ENCODE results near the gene MAP7D2. TPM values are rescaled to one million over a fixed set of nuclear protein-coding genes. Genes with fewer than 3 reads are reported as not detected.
"Not testable (repeated sequence)": the region's sequence is repeated elsewhere in the genome, so short reads cannot be mapped to it uniquely, and the experiment has no call there.

The MAP7D2 gene
- polyA plus RNA-seq, 1 donor: 4.1 TPM

- Histone ChIP-seq H3K36me3 (ENCODE audit: control insufficient read depth, insufficient read depth, low read length) (peaks cover 7% of the 10 kb centered on the region), H3K9me3 (ENCODE audit: control insufficient read depth, low read depth, low read length) (no peaks in the 10 kb centered on the region), H3K4me1 (ENCODE audit: control insufficient read depth, insufficient read depth, low read length) (peaks cover 6% of the 10 kb centered on the region), H3K27me3 (ENCODE audit: control insufficient read depth, insufficient read depth, low read length) (no peaks in the 10 kb centered on the region), H3K4me3 (ENCODE audit: low read length) (peak overlapping the region; percentile 91), H3K27ac (ENCODE audit: low read length) (no peak overlapping the region)
- 0% methylated on average over 1 of the region's 3 CpGs for WGBS (ENCODE audit: insufficient coverage, low lambda C conversion rate)
- no peak for DNase-seq
Observed at GRCh38 chrX:20140420-20140819, 23.7 kb upstream of the MAP7D2 start.

DNA sequence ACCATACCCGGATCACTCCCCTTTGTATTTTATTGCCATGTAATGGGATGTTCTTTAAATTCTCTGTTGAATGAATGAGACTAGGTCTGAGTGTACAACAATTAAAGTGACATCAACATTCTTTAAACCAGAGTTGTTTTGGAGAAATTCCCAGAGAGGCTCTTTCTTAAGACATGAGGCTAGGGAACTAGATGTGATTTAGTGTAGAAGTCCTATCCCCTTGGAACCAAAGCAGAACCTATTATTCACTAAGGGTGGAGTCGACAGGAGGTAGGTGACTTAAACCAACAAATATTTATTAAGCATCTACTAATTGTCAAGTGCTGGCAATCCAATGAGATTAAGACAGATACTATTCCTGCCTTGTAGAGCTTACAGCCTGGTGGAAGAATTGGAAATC lies 23.3 kb upstream of the MAP7D2 start:
- H3K9me3 ChIP-seq (ENCODE audit: control insufficient read depth, low read depth, low read length): no peaks in the 10 kb centered on the region
- WGBS (ENCODE audit: insufficient coverage, low lambda C conversion rate): no CpG with 5 or more reads among the region's 2 CpGs
- H3K4me1 ChIP-seq (ENCODE audit: control insufficient read depth, insufficient read depth, low read length): peaks cover 6% of the 10 kb centered on the region
- H3K4me3 ChIP-seq (ENCODE audit: low read length): peak overlapping the region; percentile 91
- DNase-seq: no peak
- H3K36me3 ChIP-seq (ENCODE audit: control insufficient read depth, insufficient read depth, low read length): peaks cover 10% of the 10 kb centered on the region
- no peaks in the 10 kb centered on the region for H3K27me3 ChIP-seq (ENCODE audit: control insufficient read depth, insufficient read depth, low read length)
- H3K27ac ChIP-seq (ENCODE audit: low read length): no peak overlapping the region

DNA sequence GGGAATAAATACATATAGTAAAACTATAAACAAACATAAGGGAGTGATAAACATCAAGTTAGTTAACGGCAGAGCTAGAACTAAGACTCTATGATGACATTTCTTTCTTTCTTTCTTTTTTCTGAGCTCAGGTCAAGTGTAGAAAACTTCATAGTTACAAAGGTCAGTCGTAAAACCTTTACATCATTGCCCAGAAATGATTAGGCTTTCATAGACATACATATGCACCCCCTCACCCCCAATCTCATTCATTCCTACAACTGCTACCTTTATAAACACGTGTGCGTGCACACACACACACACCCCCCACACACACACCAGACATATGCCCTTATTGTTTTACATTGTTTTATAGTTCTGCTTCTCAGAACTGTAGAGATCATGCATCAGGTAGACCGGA lies 19.2 kb upstream of the MAP7D2 start:
- no peak overlapping the region for H3K27ac ChIP-seq (ENCODE audit: low read length)
- H3K9me3 ChIP-seq (ENCODE audit: control insufficient read depth, low read depth, low read length): no peaks in the 10 kb centered on the region
- no peak overlapping the region for H3K4me3 ChIP-seq (ENCODE audit: low read length)
- H3K36me3 ChIP-seq (ENCODE audit: control insufficient read depth, insufficient read depth, low read length): peaks cover 18% of the 10 kb centered on the region
- H3K4me1 ChIP-seq (ENCODE audit: control insufficient read depth, insufficient read depth, low read length): peaks cover 6% of the 10 kb centered on the region
- H3K27me3 ChIP-seq (ENCODE audit: control insufficient read depth, insufficient read depth, low read length): no peaks in the 10 kb centered on the region
- WGBS (ENCODE audit: insufficient coverage, low lambda C conversion rate): no CpG with 5 or more reads among the region's 5 CpGs
- DNase-seq: peak in 1 of 2 donors; percentile 44

GRCh38 chrX:20132666-20133065 lies 16.0 kb upstream of the MAP7D2 start:
- Histone ChIP-seq H3K9me3 (ENCODE audit: control insufficient read depth, low read depth, low read length) (no peaks in the 10 kb centered on the region), H3K36me3 (ENCODE audit: control insufficient read depth, insufficient read depth, low read length) (peaks cover 17% of the 10 kb centered on the region), H3K27me3 (ENCODE audit: control insufficient read depth, insufficient read depth, low read length) (no peaks in the 10 kb centered on the region), H3K4me1 (ENCODE audit: control insufficient read depth, insufficient read depth, low read length) (no peaks in the 10 kb centered on the region), H3K27ac (ENCODE audit: low read length) (no peak overlapping the region), H3K4me3 (ENCODE audit: low read length) (no peak overlapping the region)
- DNase-seq: no peak
- WGBS (ENCODE audit: insufficient coverage, low lambda C conversion rate): no CpG with 5 or more reads among the region's 1 CpG

DNA sequence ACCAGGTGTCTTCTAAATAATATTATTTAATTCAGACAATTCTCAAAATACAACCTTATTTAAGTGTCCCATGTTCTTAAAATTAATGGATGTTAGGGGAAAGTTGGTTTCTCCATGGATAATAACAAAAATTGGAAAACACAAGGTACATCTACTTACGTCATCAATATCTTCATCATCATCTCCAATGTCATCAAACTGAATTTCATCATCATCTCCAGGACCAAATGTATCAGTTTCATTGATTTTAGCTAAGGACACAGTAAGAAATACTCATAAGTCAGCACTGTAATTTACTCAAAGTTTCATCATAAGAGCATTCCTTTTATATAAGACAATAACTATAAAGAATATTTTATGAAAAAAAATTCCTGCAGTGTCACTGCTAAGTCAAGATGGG lies 13.7 kb upstream of the MAP7D2 start:
- WGBS (ENCODE audit: insufficient coverage, low lambda C conversion rate): no CpG with 5 or more reads among the region's 1 CpG
- peaks cover 14% of the 10 kb centered on the region for H3K36me3 ChIP-seq (ENCODE audit: control insufficient read depth, insufficient read depth, low read length)

GRCh38 chrX:20129547-20129946 lies 12.8 kb upstream of the MAP7D2 start:
- WGBS (ENCODE audit: insufficient coverage, low lambda C conversion rate): no CpG with 5 or more reads among the region's 1 CpG
- Histone ChIP-seq H3K36me3 (ENCODE audit: control insufficient read depth, insufficient read depth, low read length) (peaks cover 11% of the 10 kb centered on the region), H3K27me3 (ENCODE audit: control insufficient read depth, insufficient read depth, low read length) (no peaks in the 10 kb centered on the region), H3K9me3 (ENCODE audit: control insufficient read depth, low read depth, low read length) (no peaks in the 10 kb centered on the region), H3K4me1 (ENCODE audit: control insufficient read depth, insufficient read depth, low read length) (no peaks in the 10 kb centered on the region), H3K27ac (ENCODE audit: low read length) (no peak overlapping the region), H3K4me3 (ENCODE audit: low read length) (no peak overlapping the region)
- no peak for DNase-seq

More for the DNA sequence above, 13.7 kb upstream of the MAP7D2 start:
- Histone ChIP-seq H3K4me3 (ENCODE audit: low read length) (no peak overlapping the region), H3K27me3 (ENCODE audit: control insufficient read depth, insufficient read depth, low read length) (no peaks in the 10 kb centered on the region), H3K4me1 (ENCODE audit: control insufficient read depth, insufficient read depth, low read length) (no peaks in the 10 kb centered on the region), H3K9me3 (ENCODE audit: control insufficient read depth, low read depth, low read length) (no peaks in the 10 kb centered on the region), H3K27ac (ENCODE audit: low read length) (no peak overlapping the region)
- no peak for DNase-seq

DNA sequence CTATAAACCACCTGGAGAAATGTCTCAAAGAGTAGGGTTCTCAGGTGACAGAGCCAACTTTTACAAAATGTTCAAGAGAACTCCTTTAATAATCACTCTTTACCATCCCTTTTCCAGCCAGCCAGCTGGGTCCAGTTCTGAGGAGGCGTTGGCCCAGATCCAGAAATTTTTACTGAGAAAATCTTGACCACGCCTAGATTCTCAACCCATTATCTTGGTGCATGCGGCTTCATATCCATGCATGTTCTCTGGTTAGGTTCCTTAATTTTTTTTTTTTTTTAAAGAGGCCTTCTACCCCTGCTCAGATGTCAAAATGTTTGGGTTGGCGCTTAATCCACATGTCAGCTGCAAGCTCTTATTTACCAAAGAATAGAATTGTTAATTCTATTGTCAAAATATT lies 12.0 kb upstream of the MAP7D2 start:
- Histone ChIP-seq H3K9me3 (ENCODE audit: control insufficient read depth, low read depth, low read length) (no peaks in the 10 kb centered on the region), H3K36me3 (ENCODE audit: control insufficient read depth, insufficient read depth, low read length) (peaks cover 10% of the 10 kb centered on the region), H3K4me1 (ENCODE audit: control insufficient read depth, insufficient read depth, low read length) (no peaks in the 10 kb centered on the region), H3K27ac (ENCODE audit: low read length) (no peak overlapping the region), H3K27me3 (ENCODE audit: control insufficient read depth, insufficient read depth, low read length) (no peaks in the 10 kb centered on the region), H3K4me3 (ENCODE audit: low read length) (no peak overlapping the region)
- no CpG with 5 or more reads among the region's 4 CpGs for WGBS (ENCODE audit: insufficient coverage, low lambda C conversion rate)
- no peak for DNase-seq

GRCh38 chrX:20127440-20127839 lies 10.7 kb upstream of the MAP7D2 start:
- DNase-seq; H3K9me3 ChIP-seq (ENCODE audit: control insufficient read depth, low read depth, low read length); H3K27ac ChIP-seq (ENCODE audit: low read length); H3K27me3 ChIP-seq (ENCODE audit: control insufficient read depth, insufficient read depth, low read length); H3K36me3 ChIP-seq (ENCODE audit: control insufficient read depth, insufficient read depth, low read length); H3K4me1 ChIP-seq (ENCODE audit: control insufficient read depth, insufficient read depth, low read length); H3K4me3 ChIP-seq (ENCODE audit: low read length): not testable (repeated sequence)
- no CpG with 5 or more reads among the region's 3 CpGs for WGBS (ENCODE audit: insufficient coverage, low lambda C conversion rate)

DNA sequence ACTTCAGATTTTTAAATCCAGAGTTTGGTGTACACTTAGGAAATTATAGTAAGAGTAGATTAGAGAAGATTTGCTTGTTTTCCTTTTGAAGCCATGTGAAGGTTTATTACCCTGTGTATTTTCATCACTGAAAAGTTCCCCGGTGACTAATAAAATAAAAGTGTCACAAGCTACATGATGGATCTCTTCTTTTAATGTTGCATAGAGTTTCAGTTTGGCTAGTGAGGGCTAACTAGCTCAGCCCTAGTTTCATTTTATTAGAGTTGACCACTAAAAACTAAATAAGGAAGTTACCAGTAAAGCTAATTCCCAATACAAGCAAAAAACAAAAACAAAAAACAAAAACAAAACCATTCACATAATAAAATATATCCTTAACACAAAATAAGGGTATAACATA lies 10.1 kb upstream of the MAP7D2 start:
- not testable (repeated sequence) for H3K27me3 ChIP-seq (ENCODE audit: control insufficient read depth, insufficient read depth, low read length); H3K4me1 ChIP-seq (ENCODE audit: control insufficient read depth, insufficient read depth, low read length); H3K27ac ChIP-seq (ENCODE audit: low read length); DNase-seq; H3K9me3 ChIP-seq (ENCODE audit: control insufficient read depth, low read depth, low read length); H3K4me3 ChIP-seq (ENCODE audit: low read length); H3K36me3 ChIP-seq (ENCODE audit: control insufficient read depth, insufficient read depth, low read length)
- no CpG with 5 or more reads among the region's 1 CpG for WGBS (ENCODE audit: insufficient coverage, low lambda C conversion rate)

DNA sequence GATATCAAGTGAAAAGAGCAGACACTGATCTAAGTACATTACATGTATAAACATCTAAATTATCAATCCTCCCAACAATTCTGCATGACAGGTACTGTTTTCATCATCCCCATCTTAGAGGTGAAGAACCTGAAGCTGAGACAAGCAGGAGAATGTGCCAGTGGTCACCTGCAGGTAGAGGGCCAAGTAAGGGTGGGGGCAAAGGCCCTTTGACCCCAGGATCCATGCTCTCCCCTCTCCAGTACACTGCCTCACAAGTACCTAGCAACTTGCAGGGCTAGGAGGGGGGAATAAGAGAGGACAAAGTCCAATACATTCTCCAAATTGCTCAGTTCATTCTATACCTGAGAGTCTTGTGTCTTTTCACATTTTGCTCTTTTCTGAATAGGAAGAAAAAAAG lies 8.3 kb upstream of the MAP7D2 start:
- DNase-seq: peak in 1 of 2 donors; percentile 41
- peaks cover 3% of the 10 kb centered on the region for H3K36me3 ChIP-seq (ENCODE audit: control insufficient read depth, insufficient read depth, low read length)
- H3K4me1 ChIP-seq (ENCODE audit: control insufficient read depth, insufficient read depth, low read length): no peaks in the 10 kb centered on the region
- no peaks in the 10 kb centered on the region for H3K27me3 ChIP-seq (ENCODE audit: control insufficient read depth, insufficient read depth, low read length)
- H3K9me3 ChIP-seq (ENCODE audit: control insufficient read depth, low read depth, low read length): no peaks in the 10 kb centered on the region
- H3K4me3 ChIP-seq (ENCODE audit: low read length): no peak overlapping the region
- no peak overlapping the region for H3K27ac ChIP-seq (ENCODE audit: low read length)

DNA sequence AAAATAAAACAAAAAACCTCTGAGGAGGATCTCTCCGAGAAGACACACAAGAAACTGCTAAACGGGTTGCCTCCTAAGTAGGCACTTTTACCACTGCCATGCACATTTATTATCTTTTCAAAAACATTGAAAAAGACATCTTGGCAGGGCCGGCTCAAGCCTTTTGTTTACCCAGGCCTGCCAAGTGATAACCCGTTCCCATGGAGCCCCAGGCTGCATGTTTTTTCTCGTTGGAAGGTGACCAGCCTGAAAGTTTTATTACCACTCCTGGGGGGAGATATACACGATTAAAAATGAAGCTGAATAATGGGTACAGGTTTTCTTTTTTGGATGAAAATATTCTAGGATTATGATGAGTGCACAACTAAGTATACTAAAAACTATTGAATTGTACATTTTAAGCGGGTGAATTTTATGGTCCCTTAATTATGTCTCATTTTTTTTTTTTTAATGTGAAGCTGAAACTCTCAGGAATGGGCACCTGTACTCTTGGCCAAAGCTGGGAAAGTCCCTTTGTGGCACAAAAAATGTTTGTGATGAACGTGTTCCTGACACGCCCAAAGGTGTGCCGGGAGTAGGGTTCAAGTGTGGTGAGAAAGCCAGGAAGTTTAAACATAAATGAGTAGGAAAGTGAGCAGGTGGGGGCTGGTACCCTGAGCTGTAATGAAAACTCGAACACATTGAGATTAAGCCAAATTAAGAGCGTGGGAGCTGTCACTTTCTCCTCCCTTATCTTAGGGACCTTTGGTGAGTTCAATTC lies 1.5 kb upstream of the MAP7D2 start:
- WGBS (ENCODE audit: insufficient coverage, low lambda C conversion rate): no CpG with 5 or more reads among the region's 12 CpGs
- peak in 1 of 2 donors; percentile 11 for DNase-seq
- Histone ChIP-seq H3K27ac (ENCODE audit: low read length) (no peak overlapping the region), H3K4me3 (ENCODE audit: low read length) (no peak overlapping the region), H3K4me1 (ENCODE audit: control insufficient read depth, insufficient read depth, low read length) (peaks cover 2% of the 10 kb centered on the region), H3K36me3 (ENCODE audit: control insufficient read depth, insufficient read depth, low read length) (no peaks in the 10 kb centered on the region), H3K27me3 (ENCODE audit: control insufficient read depth, insufficient read depth, low read length) (peaks cover 19% of the 10 kb centered on the region), H3K9me3 (ENCODE audit: control insufficient read depth, low read depth, low read length) (peaks cover 3% of the 10 kb centered on the region)
